K562 (cell line): ENCODE data around the gene KCNB1. TPM values are rescaled to one million over a fixed set of nuclear protein-coding genes. Genes with fewer than 3 reads are reported as not detected.

Source experiments
- ATF1 ChIP-seq, 2 experiments: fragments of 450-650 bp in 1 of 2; IDR thresholded peaks; 2 replicates each; pipeline ENCODE4 v1.6.1; 2016; ENCODE audit warnings: missing compliant biosample characterization in 1 of 2, missing genetic modification characterization in 1 of 2
- CBFB ChIP-seq: sonication (generic); formaldehyde crosslinking; IDR thresholded peaks from 2 replicates; pipeline ENCODE4 v1.4.0; 2020; ENCODE audit warnings: mild to moderate bottlenecking, missing genetic modification reagents
- DIDO1 ChIP-seq: fragments of 450-650 bp; IDR thresholded peaks from 2 replicates; pipeline ENCODE4 v1.6.1; 2016; ENCODE audit warnings: low read depth, missing biosample characterization, missing genetic modification characterization
- FOXK1 ChIP-seq: sonication (generic); formaldehyde crosslinking; IDR thresholded peaks from 2 replicates; pipeline ENCODE4 v1.8.0; 2022; ENCODE audit warnings: missing genetic modification reagents, mild to moderate bottlenecking, borderline replicate concordance
- HNRNPK ChIP-seq: fragments of 200-400 bp; formaldehyde crosslinking; IDR thresholded peaks from one replicate; pipeline ENCODE4 v1.6.1; 2018; ENCODE audit warnings: mild to moderate bottlenecking, low read depth, low read length; ENCODE audit not compliant: poor library complexity, severe bottlenecking
- IRF2 ChIP-seq: sonication (generic); formaldehyde crosslinking; IDR thresholded peaks from 2 replicates; pipeline ENCODE4 v1.8.1; 2022; ENCODE audit warnings: mild to moderate bottlenecking, missing genetic modification reagents
- LARP7 ChIP-seq: fragments of 450-650 bp; IDR thresholded peaks from 2 replicates; pipeline ENCODE4 v1.6.1; 2016
- LCOR ChIP-seq: sonication (generic); formaldehyde crosslinking; IDR thresholded peaks from 2 replicates; pipeline ENCODE4 v1.8.0; 2022; ENCODE audit warnings: mild to moderate bottlenecking, missing genetic modification reagents
- MAFG ChIP-seq: fragments of 450-650 bp; conservative IDR thresholded peaks from 2 replicates; pipeline ENCODE4 v1.6.1; 2016; ENCODE audit warnings: missing genetic modification characterization, missing compliant biosample characterization
- NR3C1 ChIP-seq: sonication (generic); formaldehyde crosslinking; IDR thresholded peaks from 2 replicates; pipeline ENCODE4 v1.8.1; 2022; ENCODE audit warnings: missing genetic modification reagents
- SIN3A ChIP-seq, 2 experiments: fragments of 150-350 bp in 1 of 2; IDR thresholded peaks; 2 replicates each; pipeline ENCODE4 v1.6.1; 2011 to 2016; ENCODE audit warnings: borderline replicate concordance in 2 of 2, low read depth in 2 of 2, low read length in 2 of 2, mild to moderate bottlenecking in 2 of 2, moderate library complexity in 2 of 2; ENCODE audit not compliant: control insufficient read depth in 1 of 2
- TFAM ChIP-seq: fragments of 250-450 bp; sonication (Bioruptor Pico); conservative IDR thresholded peaks from 2 replicates; pipeline ENCODE4 v1.5.0; 2021; ENCODE audit warnings: mild to moderate bottlenecking, moderate library complexity
- ZBTB1 ChIP-seq: sonication (generic); formaldehyde crosslinking; IDR thresholded peaks from 2 replicates; pipeline ENCODE4 v1.8.1; 2023; ENCODE audit warnings: missing genetic modification reagents, low read depth, mild to moderate bottlenecking, borderline replicate concordance
- ZNF140 ChIP-seq: fragments of 250-450 bp; sonication (Bioruptor Pico); IDR thresholded peaks from 2 replicates; pipeline ENCODE4 v1.8.0; 2021; ENCODE audit warnings: moderate library complexity, mild to moderate bottlenecking, inconsistent platforms
- ZNF384 ChIP-seq: IDR thresholded peaks from 2 replicates; pipeline ENCODE4 v1.6.1; 2012; ENCODE audit warnings: low read depth, low read length, improper control_type of control experiment
- polyA plus RNA-seq, 8 experiments: library from polyadenylated mRNA; depleted of rRNA in 4 of 8; stranded (reverse) in 5 of 8; unstranded in 3 of 8; fragments of >200 nt; fragmentation: Nextera tagmentation in 2 of 8; fragmentation: Illumina TruSeq in 1 of 8; extraction: Ambion mirVana in 2 of 8; extraction: Trizol in 1 of 8; gene quantifications; 2 replicates each; pipeline versions ENCODE4 v1.2.1 to v1.2.3, GENCODE V29; 2011 to 2014; ENCODE audit warnings: inconsistent platforms in 1 of 8, missing spikeins in 1 of 8
- total RNA-seq, 7 experiments: library from RNA; depleted of rRNA in 6 of 7; stranded (reverse); fragments of >200 nt in 6 of 7; fragmentation: Illumina TruSeq in 2 of 7; extraction: Trizol in 2 of 7; gene quantifications; 2 replicates each; pipeline versions ENCODE4 v1.2.1 to v1.2.3, GENCODE V29; 2011 to 2021; ENCODE audit warnings: low replicate concordance in 1 of 7
- TF ChIP-seq, protein P1 (sequence below): sonication (generic); formaldehyde crosslinking; IDR thresholded peaks from 2 replicates; pipeline ENCODE4 v1.8.0; 2023; ENCODE audit warnings: missing genetic modification reagents, mild to moderate bottlenecking, borderline replicate concordance
- TF ChIP-seq, protein P2 (sequence below): fragments of 250-450 bp; sonication (Bioruptor Pico); IDR thresholded peaks from 2 replicates; pipeline ENCODE4 v1.5.0; 2020; ENCODE audit warnings: mild to moderate bottlenecking, borderline replicate concordance
- TF ChIP-seq, protein P3 (sequence below): fragments of 450-650 bp; IDR thresholded peaks from 2 replicates; pipeline ENCODE4 v1.6.1; 2017; ENCODE audit warnings: mild to moderate bottlenecking, moderate library complexity

KCNB1 gene
- total and polyA plus RNA-seq, 9 of the 15 experiments (the other 6 are each of a cell fraction or from before 2014, with no cell fraction given), result 0.01 to 0.06 TPM; not detected in 7

DNA sequence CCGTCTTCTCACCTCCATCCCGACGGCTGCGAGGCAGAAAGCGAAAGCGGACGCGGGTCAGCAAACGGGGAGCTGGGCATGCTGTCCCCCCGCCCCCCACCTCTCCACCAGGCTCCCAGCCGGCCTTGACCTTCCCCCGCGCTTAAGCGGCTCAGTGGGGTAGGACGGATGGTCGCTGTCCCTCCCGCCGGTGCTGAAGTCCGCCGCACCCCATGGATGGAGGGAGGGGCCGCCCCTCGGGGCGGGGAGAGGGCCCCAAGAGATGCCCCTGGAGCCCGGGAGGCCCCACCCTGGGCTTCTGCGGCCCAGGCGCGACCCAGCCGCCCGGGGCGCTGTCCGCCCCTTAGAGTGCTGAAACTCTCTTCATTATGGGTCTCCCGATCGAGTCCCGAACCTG, at the start of gene KCNB1 (continued):
- TF ChIP-seq, protein P1, sequence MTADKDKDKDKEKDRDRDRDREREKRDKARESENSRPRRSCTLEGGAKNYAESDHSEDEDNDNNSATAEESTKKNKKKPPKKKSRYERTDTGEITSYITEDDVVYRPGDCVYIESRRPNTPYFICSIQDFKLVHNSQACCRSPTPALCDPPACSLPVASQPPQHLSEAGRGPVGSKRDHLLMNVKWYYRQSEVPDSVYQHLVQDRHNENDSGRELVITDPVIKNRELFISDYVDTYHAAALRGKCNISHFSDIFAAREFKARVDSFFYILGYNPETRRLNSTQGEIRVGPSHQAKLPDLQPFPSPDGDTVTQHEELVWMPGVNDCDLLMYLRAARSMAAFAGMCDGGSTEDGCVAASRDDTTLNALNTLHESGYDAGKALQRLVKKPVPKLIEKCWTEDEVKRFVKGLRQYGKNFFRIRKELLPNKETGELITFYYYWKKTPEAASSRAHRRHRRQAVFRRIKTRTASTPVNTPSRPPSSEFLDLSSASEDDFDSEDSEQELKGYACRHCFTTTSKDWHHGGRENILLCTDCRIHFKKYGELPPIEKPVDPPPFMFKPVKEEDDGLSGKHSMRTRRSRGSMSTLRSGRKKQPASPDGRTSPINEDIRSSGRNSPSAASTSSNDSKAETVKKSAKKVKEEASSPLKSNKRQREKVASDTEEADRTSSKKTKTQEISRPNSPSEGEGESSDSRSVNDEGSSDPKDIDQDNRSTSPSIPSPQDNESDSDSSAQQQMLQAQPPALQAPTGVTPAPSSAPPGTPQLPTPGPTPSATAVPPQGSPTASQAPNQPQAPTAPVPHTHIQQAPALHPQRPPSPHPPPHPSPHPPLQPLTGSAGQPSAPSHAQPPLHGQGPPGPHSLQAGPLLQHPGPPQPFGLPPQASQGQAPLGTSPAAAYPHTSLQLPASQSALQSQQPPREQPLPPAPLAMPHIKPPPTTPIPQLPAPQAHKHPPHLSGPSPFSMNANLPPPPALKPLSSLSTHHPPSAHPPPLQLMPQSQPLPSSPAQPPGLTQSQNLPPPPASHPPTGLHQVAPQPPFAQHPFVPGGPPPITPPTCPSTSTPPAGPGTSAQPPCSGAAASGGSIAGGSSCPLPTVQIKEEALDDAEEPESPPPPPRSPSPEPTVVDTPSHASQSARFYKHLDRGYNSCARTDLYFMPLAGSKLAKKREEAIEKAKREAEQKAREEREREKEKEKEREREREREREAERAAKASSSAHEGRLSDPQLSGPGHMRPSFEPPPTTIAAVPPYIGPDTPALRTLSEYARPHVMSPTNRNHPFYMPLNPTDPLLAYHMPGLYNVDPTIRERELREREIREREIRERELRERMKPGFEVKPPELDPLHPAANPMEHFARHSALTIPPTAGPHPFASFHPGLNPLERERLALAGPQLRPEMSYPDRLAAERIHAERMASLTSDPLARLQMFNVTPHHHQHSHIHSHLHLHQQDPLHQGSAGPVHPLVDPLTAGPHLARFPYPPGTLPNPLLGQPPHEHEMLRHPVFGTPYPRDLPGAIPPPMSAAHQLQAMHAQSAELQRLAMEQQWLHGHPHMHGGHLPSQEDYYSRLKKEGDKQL, result no peak
- TF ChIP-seq ZBTB1 (CRISPR knock-in tag), result no peak
- TF ChIP-seq LCOR (CRISPR knock-in tag), result no peak
- no peak for TF ChIP-seq IRF2
- TF ChIP-seq, protein P2, sequence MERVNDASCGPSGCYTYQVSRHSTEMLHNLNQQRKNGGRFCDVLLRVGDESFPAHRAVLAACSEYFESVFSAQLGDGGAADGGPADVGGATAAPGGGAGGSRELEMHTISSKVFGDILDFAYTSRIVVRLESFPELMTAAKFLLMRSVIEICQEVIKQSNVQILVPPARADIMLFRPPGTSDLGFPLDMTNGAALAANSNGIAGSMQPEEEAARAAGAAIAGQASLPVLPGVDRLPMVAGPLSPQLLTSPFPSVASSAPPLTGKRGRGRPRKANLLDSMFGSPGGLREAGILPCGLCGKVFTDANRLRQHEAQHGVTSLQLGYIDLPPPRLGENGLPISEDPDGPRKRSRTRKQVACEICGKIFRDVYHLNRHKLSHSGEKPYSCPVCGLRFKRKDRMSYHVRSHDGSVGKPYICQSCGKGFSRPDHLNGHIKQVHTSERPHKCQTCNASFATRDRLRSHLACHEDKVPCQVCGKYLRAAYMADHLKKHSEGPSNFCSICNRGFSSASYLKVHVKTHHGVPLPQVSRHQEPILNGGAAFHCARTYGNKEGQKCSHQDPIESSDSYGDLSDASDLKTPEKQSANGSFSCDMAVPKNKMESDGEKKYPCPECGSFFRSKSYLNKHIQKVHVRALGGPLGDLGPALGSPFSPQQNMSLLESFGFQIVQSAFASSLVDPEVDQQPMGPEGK, result no peak
- peak in 1 of 2 experiments; percentile 70; a peak in 1 of 4 replicates for TF ChIP-seq SIN3A (IDR thresholded peaks at IDR 0.05; ENCODE audit: borderline replicate concordance in 2 of 2, control insufficient read depth in 1 of 2, low read depth in 2 of 2, low read length in 2 of 2)
- TF ChIP-seq ZNF140 (CRISPR knock-in tag), result no peak
- no peak for TF ChIP-seq ZNF384
- TF ChIP-seq DIDO1 (tag), result no peak
- no peak for TF ChIP-seq ATF1 (CRISPR knock-in tag; IDR thresholded peaks at IDR 0.05)
- no peak for TF ChIP-seq ATF1 (tag; IDR thresholded peaks at IDR 0.05)
- no peak for TF ChIP-seq CBFB (CRISPR knock-in tag)
- TF ChIP-seq HNRNPK, result no peak
- TF ChIP-seq, protein P3, sequence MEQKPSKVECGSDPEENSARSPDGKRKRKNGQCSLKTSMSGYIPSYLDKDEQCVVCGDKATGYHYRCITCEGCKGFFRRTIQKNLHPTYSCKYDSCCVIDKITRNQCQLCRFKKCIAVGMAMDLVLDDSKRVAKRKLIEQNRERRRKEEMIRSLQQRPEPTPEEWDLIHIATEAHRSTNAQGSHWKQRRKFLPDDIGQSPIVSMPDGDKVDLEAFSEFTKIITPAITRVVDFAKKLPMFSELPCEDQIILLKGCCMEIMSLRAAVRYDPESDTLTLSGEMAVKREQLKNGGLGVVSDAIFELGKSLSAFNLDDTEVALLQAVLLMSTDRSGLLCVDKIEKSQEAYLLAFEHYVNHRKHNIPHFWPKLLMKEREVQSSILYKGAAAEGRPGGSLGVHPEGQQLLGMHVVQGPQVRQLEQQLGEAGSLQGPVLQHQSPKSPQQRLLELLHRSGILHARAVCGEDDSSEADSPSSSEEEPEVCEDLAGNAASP, result no peak
- TF ChIP-seq TFAM (CRISPR knock-in tag), result no peak
- no peak for TF ChIP-seq LARP7
- no peak for TF ChIP-seq FOXK1
- no peak for TF ChIP-seq MAFG (tag)
- TF ChIP-seq NR3C1 (CRISPR knock-in tag), result no peak; the same call in 1 of the 2 replicates
